Mononuclear cell (primary cell): ENCODE results near the gene ZCCHC9. TPM values are rescaled to one million over a fixed set of nuclear protein-coding genes. Genes with fewer than 3 reads are reported as not detected.

Source experiments
- H3K27me3 ChIP-seq: 2 replicates; pipeline ENCODE4 v1.6.0; 2011; ENCODE audit warnings: low read length, control low read depth; ENCODE audit not compliant: insufficient read depth
- H3K4me1 ChIP-seq: 2 replicates; pipeline ENCODE4 v1.5.1; 2011; ENCODE audit warnings: mild to moderate bottlenecking, low read length, control low read depth; ENCODE audit not compliant: insufficient read depth
- H3K4me3 ChIP-seq: 2 replicates; pipeline ENCODE4 v1.5.1; 2011; ENCODE audit warnings: mild to moderate bottlenecking, low read length, moderate library complexity
- H3K9me3 ChIP-seq: 2 replicates; pipeline ENCODE4 v1.5.1; 2011; ENCODE audit warnings: low read depth, mild to moderate bottlenecking, control low read depth, low read length
- total RNA-seq: library from RNA; depleted of rRNA; stranded (reverse); fragments of >200 nt; gene quantifications from one replicate; pipeline ENCODE4 v1.2.3, GENCODE V29; 2012

The ZCCHC9 gene
- total RNA-seq, 1 donor: 16.0 TPM

DNA sequence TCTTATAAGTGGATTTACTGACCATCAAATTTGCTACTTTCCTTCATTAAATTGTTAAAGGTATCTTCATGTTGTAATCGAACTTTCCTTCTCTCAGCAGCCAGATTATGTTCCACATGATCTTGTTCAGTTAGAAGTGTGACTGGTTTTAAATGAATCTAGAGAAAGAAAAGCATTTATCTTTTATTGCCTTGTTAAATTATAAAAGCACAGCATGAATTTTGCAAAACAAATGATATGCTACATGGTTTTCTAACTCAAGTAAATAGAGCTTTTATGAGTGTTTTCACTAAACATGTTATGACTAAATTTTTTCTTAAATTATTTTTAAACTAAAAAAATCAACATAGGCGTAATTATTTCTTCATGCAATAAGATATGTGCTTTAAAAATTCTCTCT, 58.5 kb downstream of the ZCCHC9 start:
- Histone ChIP-seq H3K4me3 (no peak overlapping the region), H3K9me3 (no peaks in the 10 kb centered on the region), H3K27me3 (no peaks in the 10 kb centered on the region), H3K4me1 (peaks cover 10% of the 10 kb centered on the region)

DNA sequence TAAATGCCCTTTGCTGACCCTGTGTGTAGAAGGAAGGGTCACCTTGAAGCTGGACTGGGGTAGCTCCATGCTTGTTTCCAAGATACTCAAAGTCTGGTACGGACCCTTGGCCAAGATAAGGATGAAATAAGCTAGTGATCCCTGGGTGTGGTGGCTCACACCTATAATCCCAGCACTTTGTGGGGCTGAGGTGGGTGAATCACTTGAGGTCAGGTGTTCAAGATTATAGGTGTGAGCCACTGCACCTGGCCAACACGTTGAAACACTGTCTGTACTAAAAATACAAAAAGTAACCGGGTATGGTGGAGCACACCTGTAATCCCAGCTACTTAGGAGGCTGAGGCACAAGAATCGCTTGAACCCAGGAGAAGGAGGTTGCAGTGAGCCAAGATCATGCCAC, 59.3 kb downstream of the ZCCHC9 start:
- Histone ChIP-seq H3K4me1 (peaks cover 10% of the 10 kb centered on the region), H3K9me3 (no peaks in the 10 kb centered on the region), H3K27me3 (no peaks in the 10 kb centered on the region), H3K4me3 (no peak overlapping the region)

DNA sequence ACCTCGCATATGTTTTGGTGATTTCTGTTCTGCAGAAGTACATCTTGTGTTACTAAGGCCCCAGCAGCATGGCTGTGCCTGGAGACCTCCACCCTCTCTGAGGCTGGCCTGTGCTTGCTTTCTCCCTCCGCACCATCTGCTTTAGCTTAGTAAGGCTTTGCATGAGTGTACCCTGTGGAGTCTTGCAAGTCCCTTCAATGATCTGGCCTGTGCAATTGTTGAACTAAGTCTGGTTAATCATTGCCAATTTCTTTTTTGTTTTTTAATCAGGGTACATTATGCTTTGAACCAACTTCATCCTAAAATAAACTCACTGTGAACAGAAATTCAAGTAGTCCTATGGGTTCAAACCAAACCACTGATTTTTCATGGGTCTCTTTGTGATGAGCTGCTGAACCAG, 60.2 kb downstream of the ZCCHC9 start:
- Histone ChIP-seq H3K27me3 (no peaks in the 10 kb centered on the region), H3K9me3 (no peaks in the 10 kb centered on the region), H3K4me3 (no peak overlapping the region), H3K4me1 (peaks cover 10% of the 10 kb centered on the region)

Other genes starting within 250 kb of the ZCCHC9 start
- 1.0 TPM for gene CKMT2, start 68.3 kb upstream of the ZCCHC9 start, total RNA-seq
- 0.31 TPM for gene ACOT12, start 92.5 kb downstream of the ZCCHC9 start, total RNA-seq